HepG2 (cell line): ENCODE measurements around the gene ITGAX. TPM values are rescaled to one million over a fixed set of nuclear protein-coding genes. Genes with fewer than 3 reads are reported as not detected.

Source experiments
- ATAC-seq: fragments of 200-7000 bp; cut with Tn5 transposase; 3 replicates; pipeline ENCODE4 v1.9.1; 2020; ENCODE audit warnings: mild to moderate bottlenecking, moderate library complexity
- BruUV-seq: library from RNA; stranded (reverse); fragments of 400-500 nt; replicated peaks from 2 replicates; lab custom pipeline; 2021; lab: Mats Ljungman, UMichigan
- CTCF ChIA-PET: fragments of 300-600 bp; formaldehyde crosslinking; extraction: SDS; loops from one replicate; lab custom pipeline; 2021; ENCODE audit warnings: low total read pairs, inconsistent platforms, low intra/inter-chr PET ratio; lab: Yijun Ruan, JAX
- POLR2A ChIA-PET: fragments of 350-600 bp; sonication (Branson Sonifier 250); formaldehyde crosslinking; loops from one replicate; lab custom pipeline; 2020; ENCODE audit warnings: antibody characterized with exemption, inconsistent platforms; lab: Yijun Ruan, JAX
- DNase-seq: peaks from one replicate; pipeline ENCODE4 v3.0.0-alpha.2; 2015; ENCODE audit warnings: low spot score
- FAIRE-seq: peaks from 3 replicates; lab custom pipeline; 2011; peaks lifted over from hg19 to GRCh38; lab: Jason Lieb, UNC
- H2AFZ ChIP-seq: one replicate; pipeline ENCODE4 v1.6.1; 2011; ENCODE audit warnings: low read length, inconsistent platforms
- H3K27ac ChIP-seq: fragments of 300-600 bp; 3 replicates; pipeline ENCODE4 v1.8.0; 2011; ENCODE audit warnings: mixed run types, mild to moderate bottlenecking, mixed read lengths, low read length, inconsistent platforms; ENCODE audit not compliant: insufficient read depth; ENCODE audit errors: extremely low read length
- H3K27me3 ChIP-seq, 2 experiments: fragments of 200-600 bp in 1 of 2; 2 replicates in 1 of 2; 3 replicates in 1 of 2; pipeline versions ENCODE4 v1.6.0 to v1.8.0; 2011; ENCODE audit warnings: low read length in 2 of 2, mild to moderate bottlenecking in 2 of 2, moderate library complexity in 2 of 2, inconsistent platforms in 1 of 2; ENCODE audit not compliant: insufficient read depth in 2 of 2, control insufficient read depth in 1 of 2
- H3K36me3 ChIP-seq, 2 experiments: fragments of 200-600 bp in 1 of 2; replicated peaks in 1 of 2; 2 replicates in 1 of 2; 3 replicates in 1 of 2; pipeline versions ENCODE4 v1.5.1 to v1.8.0; 2011; ENCODE audit warnings: low read length in 2 of 2, inconsistent platforms in 1 of 2; ENCODE audit not compliant: insufficient read depth in 2 of 2, control insufficient read depth in 1 of 2
- H3K4me1 ChIP-seq: 2 replicates; pipeline ENCODE4 v1.5.1; 2012; ENCODE audit warnings: low read length, inconsistent platforms; ENCODE audit not compliant: insufficient read depth
- H3K4me2 ChIP-seq: 2 replicates; pipeline ENCODE4 v1.6.0; 2011; ENCODE audit warnings: low read depth, low read length, inconsistent platforms
- H3K4me3 ChIP-seq, 3 experiments: fragments of 200-600 bp in 1 of 3; sonication (generic), shearing (Covaris generic) in 1 of 3; replicated peaks in 1 of 3; 2 replicates each; pipeline ENCODE4 v1.5.1; 2011 to 2016; ENCODE audit warnings: low read length in 3 of 3, inconsistent platforms in 2 of 3, low read depth in 2 of 3, mild to moderate bottlenecking in 2 of 3, control low read depth in 1 of 3, mixed read lengths in 1 of 3; ENCODE audit not compliant: insufficient read depth in 1 of 3
- H3K79me2 ChIP-seq: one replicate; pipeline ENCODE4 v1.6.1; 2011; ENCODE audit warnings: low read length, inconsistent platforms; ENCODE audit not compliant: insufficient read depth
- H3K9ac ChIP-seq: 2 replicates; pipeline ENCODE4 v1.6.0; 2011; ENCODE audit warnings: mild to moderate bottlenecking, low read depth, low read length, inconsistent platforms; ENCODE audit not compliant: insufficient read depth
- H3K9me3 ChIP-seq: 2 replicates; pipeline ENCODE4 v1.5.1; 2012; ENCODE audit warnings: mild to moderate bottlenecking, low read length
- H4K20me1 ChIP-seq: 2 replicates; pipeline ENCODE4 v1.6.0; 2011; ENCODE audit warnings: inconsistent platforms, mild to moderate bottlenecking, low read length, moderate library complexity; ENCODE audit not compliant: insufficient read depth
- HMG20B ChIP-seq: conservative IDR thresholded peaks from 2 replicates; pipeline ENCODE4 v1.6.1; 2016; ENCODE audit warnings: missing genetic modification reagents, missing compliant biosample characterization
- PHB2 ChIP-seq: fragments of 450-650 bp; IDR thresholded peaks from 2 replicates; pipeline ENCODE4 v1.6.1; 2018; ENCODE audit not compliant: partially characterized antibody
- REXO4 ChIP-seq: sonication (generic); formaldehyde crosslinking; IDR thresholded peaks from 2 replicates; pipeline ENCODE4 v1.8.0; 2022; ENCODE audit warnings: missing genetic modification reagents, mild to moderate bottlenecking, borderline replicate concordance
- ZFP1 ChIP-seq: IDR thresholded peaks from 2 replicates; pipeline ENCODE4 v1.6.1; 2016
- ZNF644 ChIP-seq: IDR thresholded peaks from 2 replicates; pipeline ENCODE4 v1.6.1; 2016; ENCODE audit warnings: low read depth
- ZSCAN25 ChIP-seq: sonication (generic); formaldehyde crosslinking; IDR thresholded peaks from 2 replicates; pipeline ENCODE4 v1.8.0; 2022; ENCODE audit warnings: mild to moderate bottlenecking, missing genetic modification reagents
- WGBS: methylation state at CpG from one replicate; pipeline ENCODE4 v1.1.6; 2017; ENCODE audit warnings: low lambda C conversion rate; 5-methylcytosine and 5-hydroxymethylcytosine counted together
- in situ Hi-C: cut with HindIII; loops from 2 replicates; pipeline ENCODE4 v1.10.0; 2017; ENCODE audit warnings: low pct_unique_long_range_greater_than_20kb; ENCODE audit not compliant: extremely low pct_ligation_motif_present
- intact Hi-C: fragments of 100-400 bp; cut with micrococcal nuclease; formaldehyde crosslinking; loops from one replicate; pipeline ENCODE4 v1.10.0; 2022; ENCODE audit not compliant: unreplicated experiment
- polyA plus RNA-seq, 8 experiments: library from polyadenylated mRNA; depleted of rRNA in 3 of 8; stranded (reverse) in 7 of 8; unstranded in 1 of 8; fragments of >200 nt; fragmentation: Illumina TruSeq in 4 of 8; extraction: Trizol in 4 of 8; gene quantifications; 2 replicates each; pipeline versions ENCODE4 v1.2.1 to v1.2.3, GENCODE V29; 2011 to 2016; ENCODE audit warnings: low read depth in 4 of 8, missing spikeins in 1 of 8, mixed read lengths in 1 of 8; ENCODE audit not compliant: insufficient read depth in 1 of 8
- total RNA-seq, 5 experiments: library from RNA; depleted of rRNA; stranded (reverse); fragments of >200 nt; fragmentation: Illumina TruSeq; extraction: Trizol; gene quantifications; 2 replicates each; pipeline ENCODE4 v1.2.3, GENCODE V29; 2016; ENCODE audit warnings: low read depth in 1 of 5
- TF ChIP-seq, protein P1 (sequence below): sonication (generic); formaldehyde crosslinking; IDR thresholded peaks from 2 replicates; pipeline ENCODE4 v1.8.1; 2023; ENCODE audit warnings: mild to moderate bottlenecking, inconsistent platforms, moderate library complexity, missing genetic modification reagents, borderline replicate concordance
- TF ChIP-seq, protein P2 (sequence below): sonication (generic); formaldehyde crosslinking; IDR thresholded peaks from 2 replicates; pipeline ENCODE4 v1.4.0; 2020; ENCODE audit warnings: missing genetic modification reagents, borderline replicate concordance

Gene ITGAX
- total and polyA plus RNA-seq, 2 of the 13 experiments (the other 11 are each of a cell fraction or from before 2014, with no cell fraction given), result 0.32 TPM; not detected in 1

DNA sequence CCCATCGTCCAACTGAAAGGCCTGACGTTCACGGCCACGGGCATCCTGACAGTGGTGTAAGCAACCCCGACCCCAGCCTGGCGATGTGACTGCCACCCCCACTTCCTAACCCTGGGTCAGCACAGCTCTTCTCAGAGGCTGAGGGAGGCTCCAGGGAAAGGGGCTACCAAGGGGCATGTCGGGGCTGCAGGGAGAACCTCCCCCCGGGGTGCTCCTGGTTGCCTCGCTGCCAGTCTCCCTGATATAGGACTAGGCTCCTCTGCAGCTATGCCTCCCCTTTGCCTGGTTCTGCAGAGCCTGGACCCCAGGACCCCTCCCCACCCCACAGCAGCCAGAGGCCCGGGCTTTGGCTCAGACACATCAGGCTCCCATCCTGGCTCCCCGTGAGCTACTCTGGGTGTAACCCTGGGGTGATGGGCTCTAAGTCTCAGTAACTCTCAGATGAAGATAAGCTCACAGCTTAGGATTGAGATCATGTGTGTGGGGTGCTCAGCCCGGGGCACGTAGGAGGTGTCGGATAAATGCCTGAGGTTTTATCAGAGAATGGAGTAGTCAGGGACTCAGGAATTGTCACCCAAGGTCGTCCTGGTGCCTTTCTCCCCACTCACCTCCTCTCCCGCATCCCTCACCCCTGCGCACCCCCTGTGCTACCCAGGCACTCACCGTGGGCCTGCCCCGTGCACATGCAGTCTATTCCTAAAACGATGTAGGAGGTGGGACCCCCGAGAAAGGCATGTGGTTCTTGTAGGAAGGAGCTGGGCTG is 48.8 kb downstream of the ITGAX start:
- H3K79me2 ChIP-seq, result no peaks in the 10 kb centered on the region
- 30% methylated on average over 17 of the region's 21 CpGs for WGBS
- POLR2A ChIA-PET, result no interaction called here
- H3K4me2 ChIP-seq, result peak overlapping the region; percentile 42
- intact Hi-C loops, result no loop called here
- peak; percentile 12; the same call in 2 of the 3 replicates for ATAC-seq
- 0 out of 2 replicates have a peak, but pooled peaks cover 8% of the 10 kb centered on the region for H3K4me1 ChIP-seq
- H2AFZ ChIP-seq, result no peak overlapping the region
- no peaks in the 10 kb centered on the region for H3K36me3 ChIP-seq
- BruUV-seq, result no TSS peak
- H4K20me1 ChIP-seq, result no peaks in the 10 kb centered on the region
- TF ChIP-seq, protein P1, sequence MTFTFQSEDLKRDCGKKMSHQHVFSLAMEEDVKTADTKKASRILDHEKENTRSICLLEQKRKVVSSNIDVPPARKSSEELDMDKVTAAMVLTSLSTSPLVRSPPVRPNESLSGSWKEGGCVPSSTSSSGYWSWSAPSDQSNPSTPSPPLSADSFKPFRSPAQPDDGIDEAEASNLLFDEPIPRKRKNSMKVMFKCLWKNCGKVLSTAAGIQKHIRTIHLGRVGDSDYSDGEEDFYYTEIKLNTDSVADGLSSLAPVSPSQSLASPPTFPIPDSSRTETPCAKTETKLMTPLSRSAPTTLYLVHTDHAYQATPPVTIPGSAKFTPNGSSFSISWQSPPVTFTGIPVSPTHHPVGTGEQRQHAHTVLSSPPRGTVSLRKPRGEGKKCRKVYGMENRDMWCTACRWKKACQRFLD (CRISPR knock-in tag), result peak; percentile 11; the same call in 1 of the 2 replicates
- TF ChIP-seq ZFP1 (CRISPR knock-in tag), result no peak
- TF ChIP-seq ZSCAN25 (CRISPR knock-in tag), result peak; percentile 87
- H3K27ac ChIP-seq, result no peak overlapping the region
- DNase-seq, result no peak
- in situ Hi-C loops, result no loop called here
- H3K9ac ChIP-seq, result no peak overlapping the region
- H3K27me3 ChIP-seq, result peaks cover 3 to 12% of the 10 kb centered on the region in 2 experiments; a peak in 4 of 5 replicates
- FAIRE-seq, result no peak
- no peaks in the 10 kb centered on the region for H3K9me3 ChIP-seq
- CTCF ChIA-PET, result no interaction called here
- peak overlapping the region in 2 of 3 experiments; percentile 15 to 39; a peak in 3 of 6 replicates for H3K4me3 ChIP-seq

DNA sequence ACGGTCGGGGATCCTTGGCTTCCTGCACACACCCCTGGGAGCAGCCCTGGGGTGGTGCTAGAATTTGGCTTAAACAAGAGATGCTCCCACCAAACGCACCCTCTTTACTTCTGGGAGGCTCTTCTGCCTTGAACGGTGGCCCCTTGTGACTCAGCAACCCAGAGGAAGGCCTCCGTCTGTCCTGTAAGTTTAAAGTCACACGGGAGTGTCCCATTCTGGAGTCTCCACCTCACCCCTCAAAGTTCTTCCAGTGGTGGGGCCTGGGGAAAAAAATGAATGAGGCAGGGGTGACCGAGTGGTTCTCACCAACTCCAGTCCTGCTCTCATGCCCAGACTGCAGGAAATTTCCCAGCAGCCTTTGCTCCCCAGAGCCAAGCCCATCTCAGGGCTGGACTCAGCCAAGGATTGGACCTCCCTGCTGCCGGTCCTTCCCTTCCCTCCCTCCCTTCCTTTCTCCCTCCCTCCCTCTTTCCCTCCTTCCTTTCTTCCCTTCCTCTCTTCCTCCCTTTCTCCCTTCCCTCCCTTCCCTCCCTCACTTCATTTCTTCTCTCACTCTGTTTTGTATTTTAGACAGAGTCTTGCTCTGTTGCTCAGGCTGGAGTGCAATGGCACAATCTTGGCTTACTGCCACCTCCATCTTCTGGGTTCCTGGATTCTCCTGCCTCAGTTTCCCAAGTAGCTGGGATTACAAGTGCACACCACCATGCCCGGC is 49.5 kb downstream of the ITGAX start:
- 19% methylated on average over 9 of the region's 9 CpGs for WGBS
- Histone ChIP-seq H3K27me3 (peaks cover 3 to 15% of the 10 kb centered on the region in 2 experiments; a peak in 4 of 5 replicates), H2AFZ (no peak overlapping the region), H3K9ac (no peak overlapping the region), H3K79me2 (no peaks in the 10 kb centered on the region), H3K4me2 (peak overlapping the region; percentile 42), H3K36me3 (no peaks in the 10 kb centered on the region), H3K4me3 (peak overlapping the region in 2 of 3 experiments; percentile 15 to 39; a peak in 3 of 6 replicates), H3K27ac (no peak overlapping the region), H3K4me1 (0 out of 2 replicates have a peak, but pooled peaks cover 8% of the 10 kb centered on the region), H4K20me1 (no peaks in the 10 kb centered on the region), H3K9me3 (no peaks in the 10 kb centered on the region)
- ATAC-seq, result peak; percentile 61
- FAIRE-seq, result no peak
- DNase-seq, result no peak
- intact Hi-C loops (no loop called here), in situ Hi-C loops (no loop called here)
- CTCF ChIA-PET, result no interaction called here
- POLR2A ChIA-PET, result no interaction called here
- BruUV-seq, result no TSS peak
- no peak for TF ChIP-seq PHB2
- TF ChIP-seq ZNF644, result no peak
- no peak for TF ChIP-seq HMG20B (CRISPR knock-in tag)
- no peak for TF ChIP-seq REXO4 (CRISPR knock-in tag)
- TF ChIP-seq, protein P2, sequence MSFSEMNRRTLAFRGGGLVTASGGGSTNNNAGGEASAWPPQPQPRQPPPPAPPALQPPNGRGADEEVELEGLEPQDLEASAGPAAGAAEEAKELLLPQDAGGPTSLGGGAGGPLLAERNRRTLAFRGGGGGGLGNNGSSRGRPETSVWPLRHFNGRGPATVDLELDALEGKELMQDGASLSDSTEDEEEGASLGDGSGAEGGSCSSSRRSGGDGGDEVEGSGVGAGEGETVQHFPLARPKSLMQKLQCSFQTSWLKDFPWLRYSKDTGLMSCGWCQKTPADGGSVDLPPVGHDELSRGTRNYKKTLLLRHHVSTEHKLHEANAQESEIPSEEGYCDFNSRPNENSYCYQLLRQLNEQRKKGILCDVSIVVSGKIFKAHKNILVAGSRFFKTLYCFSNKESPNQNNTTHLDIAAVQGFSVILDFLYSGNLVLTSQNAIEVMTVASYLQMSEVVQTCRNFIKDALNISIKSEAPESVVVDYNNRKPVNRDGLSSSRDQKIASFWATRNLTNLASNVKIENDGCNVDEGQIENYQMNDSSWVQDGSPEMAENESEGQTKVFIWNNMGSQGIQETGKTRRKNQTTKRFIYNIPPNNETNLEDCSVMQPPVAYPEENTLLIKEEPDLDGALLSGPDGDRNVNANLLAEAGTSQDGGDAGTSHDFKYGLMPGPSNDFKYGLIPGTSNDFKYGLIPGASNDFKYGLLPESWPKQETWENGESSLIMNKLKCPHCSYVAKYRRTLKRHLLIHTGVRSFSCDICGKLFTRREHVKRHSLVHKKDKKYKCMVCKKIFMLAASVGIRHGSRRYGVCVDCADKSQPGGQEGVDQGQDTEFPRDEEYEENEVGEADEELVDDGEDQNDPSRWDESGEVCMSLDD (CRISPR knock-in tag), result no peak
